ENCODE data around the gene SCUBE1. TPM values are rescaled to one million over a fixed set of nuclear protein-coding genes. Genes with fewer than 3 reads are reported as not detected.

Gene SCUBE1
- total and polyA plus RNA-seq, 5 experiments from 2014 or later, result not detected

GRCh38 chr22:43156413-43156812 is 186.8 kb downstream of the SCUBE1 start:
- ATAC-seq (no peak), DNase-seq (no peak)
- H3K4me1 Mint-ChIP-seq, result peaks cover 16 to 34% (median 22%) of the 10 kb centered on the region in 4 donors
- no peak overlapping the region for H3K4me3 Mint-ChIP-seq
- H3K9me3 Mint-ChIP-seq, result no peaks in the 10 kb centered on the region
- no peaks in the 10 kb centered on the region for H3K27me3 Mint-ChIP-seq
- POLR2A ChIA-PET, result no interaction called here
- peak overlapping the region in 2 of 10 donors; percentile 17 to 28 for H3K27ac Mint-ChIP-seq
- peaks cover 0 to 2% (median 0%) of the 10 kb centered on the region in 3 donors for H3K36me3 Mint-ChIP-seq

- no peak overlapping the region for H3K4me3 Mint-ChIP-seq
Observed at GRCh38 chr22:43155789-43156188, 187.4 kb downstream of the SCUBE1 start.

GRCh38 chr22:43154887-43155536 is 188.2 kb downstream of the SCUBE1 start:
- Mint-ChIP-seq H3K27me3 (no peaks in the 10 kb centered on the region), H3K9me3 (no peaks in the 10 kb centered on the region), H3K4me1 (peaks cover 22 to 40% (median 32%) of the 10 kb centered on the region in 4 donors), H3K36me3 (no peaks in the 10 kb centered on the region), H3K27ac (peak overlapping the region in 2 of 10 donors; percentile 25 to 28), H3K4me3 (no peak overlapping the region)
- POLR2A ChIA-PET, result no interaction called here
- DNase-seq (no peak), ATAC-seq (no peak)

More at GRCh38 chr22:43155789-43156188, 187.4 kb downstream of the SCUBE1 start:
- Mint-ChIP-seq H3K9me3 (no peaks in the 10 kb centered on the region), H3K4me1 (peaks cover 20 to 38% (median 26%) of the 10 kb centered on the region in 4 donors), H3K36me3 (no peaks in the 10 kb centered on the region), H3K27ac (no peak overlapping the region), H3K27me3 (no peaks in the 10 kb centered on the region)
- DNase-seq (no peak), ATAC-seq (no peak)
- POLR2A ChIA-PET, result no interaction called here

DNA sequence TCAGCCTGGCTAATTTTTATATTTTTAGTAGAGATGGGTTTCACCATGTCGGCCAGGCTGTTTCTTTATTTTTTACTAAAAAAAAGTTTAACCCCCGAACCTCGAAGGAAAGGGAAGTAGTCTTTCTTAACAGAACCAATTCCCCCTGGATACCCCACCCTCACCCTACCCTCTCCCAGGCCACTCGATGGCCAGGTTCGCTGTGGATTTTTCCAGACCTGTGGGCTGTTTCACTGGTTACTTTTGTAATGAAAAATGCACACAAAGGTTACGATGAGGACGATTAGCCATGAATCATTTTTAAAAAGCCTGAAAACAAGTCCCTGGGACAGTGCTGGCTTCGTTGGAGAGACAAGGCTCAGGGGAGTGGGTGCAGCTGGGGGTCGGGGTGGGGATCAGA is 189.3 kb downstream of the SCUBE1 start:
- DNase-seq (no peak), ATAC-seq (no peak)
- Mint-ChIP-seq H3K9me3 (no peaks in the 10 kb centered on the region), H3K4me3 (peak overlapping the region in 3 of 10 donors; percentile 30 to 76 (median 45)), H3K27ac (peak overlapping the region in 1 of 10 donors; percentile 84), H3K4me1 (peaks cover 22 to 40% (median 33%) of the 10 kb centered on the region in 4 donors), H3K36me3 (no peaks in the 10 kb centered on the region), H3K27me3 (no peaks in the 10 kb centered on the region)
- POLR2A ChIA-PET, result no interaction called here

- peak; percentile 93 to 94 for ATAC-seq
- Mint-ChIP-seq H3K36me3 (no peaks in the 10 kb centered on the region), H3K9me3 (no peaks in the 10 kb centered on the region), H3K4me3 (peak overlapping the region; percentile 76 to 93 (median 87)), H3K27ac (peak overlapping the region; percentile 77 to 96 (median 91)), H3K27me3 (no peaks in the 10 kb centered on the region), H3K4me1 (peaks cover 24 to 39% (median 32%) of the 10 kb centered on the region in 4 donors)
- POLR2A ChIA-PET, result interaction anchor here (1.7 to 5.5 kb wide), 2 partner anchors 9 to 35 kb away, joined by 8 to 33 read pairs; partner anchors contain the start of genes MCAT and TTLL12
- peak; percentile 48 to 81 (median 60) for DNase-seq
Observed at GRCh38 chr22:43152357-43153071, 190.7 kb downstream of the SCUBE1 start.

GRCh38 chr22:43152003-43152356 is 191.2 kb downstream of the SCUBE1 start:
- peak overlapping the region; percentile 76 to 93 (median 87) for H3K4me3 Mint-ChIP-seq
- H3K27me3 Mint-ChIP-seq, result no peaks in the 10 kb centered on the region
- H3K4me1 Mint-ChIP-seq, result peaks cover 27 to 40% (median 37%) of the 10 kb centered on the region in 4 donors
- DNase-seq, result peak in 1 of 10 donors; percentile 55
- no peaks in the 10 kb centered on the region for H3K9me3 Mint-ChIP-seq
- H3K36me3 Mint-ChIP-seq, result no peaks in the 10 kb centered on the region
- peak overlapping the region; percentile 60 to 96 (median 88) for H3K27ac Mint-ChIP-seq
- ATAC-seq, result peak; percentile 56 to 64
- POLR2A ChIA-PET, result interaction anchor here (1.7 to 5.5 kb wide), 2 partner anchors 9 to 35 kb away, joined by 8 to 33 read pairs; partner anchors contain the start of genes MCAT and TTLL12

GRCh38 chr22:43151251-43152002 is 191.7 kb downstream of the SCUBE1 start, which contains the start of gene TSPO:
Gene TSPO (plus strand): TSS chr22:43151559. CDS start chr22:43159239, 7,680 bp downstream.
- peak within 1 kb of the TSS; percentile 76 to 94 (median 92) for H3K4me3 Mint-ChIP-seq
- H3K36me3 Mint-ChIP-seq, result no peaks in the 10 kb centered on the region
- POLR2A ChIA-PET, result interaction anchor here (0.6 to 5.5 kb wide), 3 partner anchors 10 to 291 kb away, joined by 3 to 33 read pairs (median 3); partner anchors contain the start of gene TTLL12
- peak; percentile 10 to 75 (median 48) for DNase-seq
- ATAC-seq, result peak; percentile 21 to 54
- peaks cover 26 to 44% (median 35%) of the 10 kb centered on the region in 4 donors for H3K4me1 Mint-ChIP-seq
- H3K27me3 Mint-ChIP-seq, result no peaks in the 10 kb centered on the region
- no peaks in the 10 kb centered on the region for H3K9me3 Mint-ChIP-seq
- peak within 1 kb of the TSS; percentile 87 to 96 (median 92) for H3K27ac Mint-ChIP-seq

- Mint-ChIP-seq H3K9me3 (no peaks in the 10 kb centered on the region), H3K4me1 (peaks cover 24 to 46% (median 34%) of the 10 kb centered on the region in 4 donors), H3K27ac (peak overlapping the region; percentile 87 to 96 (median 92)), H3K36me3 (no peaks in the 10 kb centered on the region), H3K4me3 (peak overlapping the region; percentile 76 to 94 (median 92)), H3K27me3 (no peaks in the 10 kb centered on the region)
- no peak for ATAC-seq
- POLR2A ChIA-PET, result interaction anchor here (0.6 to 5.5 kb wide), 3 partner anchors 9 to 291 kb away, joined by 3 to 33 read pairs (median 3); partner anchors contain the start of gene TTLL12
- DNase-seq, result no peak
Observed at GRCh38 chr22:43150731-43151206, 192.4 kb downstream of the SCUBE1 start.

DNA sequence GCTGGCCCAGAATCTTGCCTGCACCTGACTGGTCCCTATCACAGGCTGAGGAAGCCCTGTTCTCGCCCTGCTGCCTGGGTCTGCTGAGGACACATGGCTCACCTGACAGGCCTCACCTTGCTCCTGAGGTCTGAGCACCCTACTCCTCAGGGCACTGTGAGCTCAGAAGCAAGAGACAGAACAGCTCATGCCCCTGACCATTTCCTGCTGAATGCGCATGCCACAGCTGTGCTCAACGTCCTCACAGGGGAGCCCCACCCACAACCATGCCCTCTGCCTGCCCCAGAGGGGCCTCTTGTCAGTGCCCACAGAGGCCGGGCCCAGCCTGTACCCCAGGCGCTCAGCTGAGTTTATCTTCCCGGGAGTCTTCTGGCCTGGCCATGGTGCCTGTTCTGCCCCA is 194.6 kb downstream of the SCUBE1 start:
- POLR2A ChIA-PET, result interaction anchor here (5.5 kb wide), 1 partner anchor 39 kb away, joined by 33 read pairs; the partner anchor contains the start of gene TTLL12
- DNase-seq (no peak), ATAC-seq (no peak)
- Mint-ChIP-seq H3K27me3 (no peaks in the 10 kb centered on the region), H3K4me1 (peaks cover 22 to 51% (median 33%) of the 10 kb centered on the region in 4 donors), H3K36me3 (no peaks in the 10 kb centered on the region), H3K27ac (peak overlapping the region in 3 of 10 donors; percentile 21 to 49 (median 49)), H3K4me3 (peak overlapping the region in 5 of 10 donors; percentile 9 to 65 (median 55)), H3K9me3 (no peaks in the 10 kb centered on the region)

GRCh38 chr22:43147821-43148220 is 195.4 kb downstream of the SCUBE1 start:
- H3K4me3 Mint-ChIP-seq, result peak overlapping the region in 3 of 10 donors; percentile 8 to 73 (median 39)
- H3K36me3 Mint-ChIP-seq, result no peaks in the 10 kb centered on the region
- H3K4me1 Mint-ChIP-seq, result peaks cover 20 to 50% (median 31%) of the 10 kb centered on the region in 4 donors
- ATAC-seq (no peak), DNase-seq (no peak)
- H3K27me3 Mint-ChIP-seq, result no peaks in the 10 kb centered on the region
- H3K27ac Mint-ChIP-seq, result peak overlapping the region in 8 of 10 donors; percentile 27 to 92 (median 66)
- POLR2A ChIA-PET, result interaction anchor here (0.7 kb wide), 1 partner anchor 1509 kb away, joined by 4 read pairs; no protein-coding TSS in a partner anchor
- H3K9me3 Mint-ChIP-seq, result no peaks in the 10 kb centered on the region

Measured in naive thymus-derived CD8-positive, alpha-beta T cell (primary cell).